Caco-2 (cell line): Measurements from ENCODE around the gene PCGF3. TPM values are rescaled to one million over a fixed set of nuclear protein-coding genes. Genes with fewer than 3 reads are reported as not detected.

ENCODE experiments used
- BruUV-seq: library from RNA; stranded (reverse); fragments of 400-500 nt; replicated peaks from 2 replicates; lab custom pipeline; 2021; lab: Mats Ljungman, UMichigan
- CTCF ChIA-PET: fragments of 300-600 bp; sonication (Branson Sonifier 250); formaldehyde crosslinking; loops from one replicate; lab custom pipeline; 2022; ENCODE audit warnings: antibody characterized with exemption; lab: Charles Lee
- POLR2A ChIA-PET: fragments of 300-600 bp; sonication (Branson Sonifier 250); formaldehyde crosslinking; loops from one replicate; lab custom pipeline; 2022; ENCODE audit warnings: antibody characterized with exemption; lab: Charles Lee
- DNase-seq, 2 experiments: peaks; one replicate each; pipeline versions ENCODE4 v3.0.0 to v3.0.0-alpha.2; 2020 to 2022
- H3K27me3 ChIP-seq: replicated peaks from 2 replicates; pipeline ENCODE4 v1.6.0; 2011; ENCODE audit warnings: low read length; ENCODE audit not compliant: control insufficient read depth, insufficient read depth
- H3K36me3 ChIP-seq: 2 replicates; pipeline ENCODE4 v1.5.1; 2011; ENCODE audit warnings: low read length; ENCODE audit not compliant: control insufficient read depth, insufficient read depth
- H3K4me1 ChIP-seq: fragments of 250-450 bp; sonication (Bioruptor Pico); 2 replicates; pipeline ENCODE4 v1.5.1; 2020; ENCODE audit warnings: mild to moderate bottlenecking
- H3K4me3 ChIP-seq: 2 replicates; pipeline ENCODE4 v1.5.1; 2011; ENCODE audit warnings: low read depth, mild to moderate bottlenecking, control low read depth, low read length
- H3K9me3 ChIP-seq: fragments of 250-450 bp; sonication (Bioruptor Pico); 2 replicates; pipeline ENCODE4 v1.5.1; 2020; ENCODE audit warnings: mild to moderate bottlenecking, moderate library complexity
- H3K27ac Mint-ChIP-seq: one replicate; pipeline ENCODE4 v1.8.0; 2022; ENCODE audit warnings: mixed read lengths; ENCODE audit not compliant: unreplicated experiment
- H3K27me3 Mint-ChIP-seq: one replicate; pipeline ENCODE4 v1.8.0; 2022; ENCODE audit warnings: mixed read lengths; ENCODE audit not compliant: insufficient read depth, unreplicated experiment
- H3K36me3 Mint-ChIP-seq: one replicate; pipeline ENCODE4 v1.8.0; 2022; ENCODE audit warnings: mild to moderate bottlenecking, mixed read lengths; ENCODE audit not compliant: insufficient read depth, unreplicated experiment
- H3K4me1 Mint-ChIP-seq: one replicate; pipeline ENCODE4 v1.8.0; 2022; ENCODE audit warnings: low read depth, mixed read lengths; ENCODE audit not compliant: unreplicated experiment
- H3K4me3 Mint-ChIP-seq: one replicate; pipeline ENCODE4 v1.8.0; 2022; ENCODE audit warnings: mild to moderate bottlenecking, moderate library complexity, mixed read lengths; ENCODE audit not compliant: unreplicated experiment
- H3K9me3 Mint-ChIP-seq: one replicate; pipeline ENCODE4 v1.8.0; 2022; ENCODE audit warnings: mixed read lengths; ENCODE audit not compliant: unreplicated experiment
- intact Hi-C: fragments of 100-400 bp; cut with micrococcal nuclease; formaldehyde crosslinking; loops from one replicate; pipeline ENCODE4 v1.10.0; 2022; ENCODE audit not compliant: unreplicated experiment
- total RNA-seq: library from RNA; stranded (reverse); gene quantifications from 2 replicates; pipeline ENCODE4 v1.2.3, GENCODE V29; 2022
- TF ChIP-seq, protein P1 (sequence below), 2 experiments: fragments of 200-600 bp in 1 of 2; IDR thresholded peaks; 1 replicate in 1 of 2; 2 replicates in 1 of 2; pipeline versions ENCODE4 v1.5.1 to v1.8.0; 2011 to 2022; ENCODE audit warnings: antibody characterized with exemption in 1 of 2, control low read depth in 1 of 2, inconsistent platforms in 1 of 2, low read depth in 1 of 2, low read length in 1 of 2, mild to moderate bottlenecking in 1 of 2, moderate library complexity in 1 of 2; ENCODE audit not compliant: insufficient read depth in 1 of 2, severe bottlenecking in 1 of 2, unreplicated experiment in 1 of 2

Gene PCGF3
- total RNA-seq, 1 experiment from 2014 or later, result 38.0 TPM

DNA sequence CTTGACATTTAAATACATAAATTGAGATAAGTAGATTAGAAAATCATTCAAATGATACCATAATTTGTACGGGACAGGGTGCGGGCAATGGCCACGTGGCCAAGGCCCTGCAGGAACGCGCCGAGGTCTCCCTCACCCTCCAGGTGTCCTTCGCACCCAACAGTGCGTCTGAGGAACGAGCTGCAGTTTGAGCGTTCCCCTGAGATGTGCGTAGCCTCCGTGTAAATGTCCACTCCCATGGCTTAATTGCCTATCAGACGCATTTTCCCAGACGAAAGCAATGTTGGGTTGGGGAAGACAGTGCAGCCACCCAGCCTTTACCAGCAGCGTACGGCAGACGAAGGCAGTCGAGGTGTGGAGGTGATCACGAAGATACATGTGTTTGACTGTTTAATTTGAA, 63.9 kb downstream of the PCGF3 start:
- CTCF ChIA-PET, result no interaction called here
- no peaks in the 10 kb centered on the region for H3K27me3 Mint-ChIP-seq

DNA sequence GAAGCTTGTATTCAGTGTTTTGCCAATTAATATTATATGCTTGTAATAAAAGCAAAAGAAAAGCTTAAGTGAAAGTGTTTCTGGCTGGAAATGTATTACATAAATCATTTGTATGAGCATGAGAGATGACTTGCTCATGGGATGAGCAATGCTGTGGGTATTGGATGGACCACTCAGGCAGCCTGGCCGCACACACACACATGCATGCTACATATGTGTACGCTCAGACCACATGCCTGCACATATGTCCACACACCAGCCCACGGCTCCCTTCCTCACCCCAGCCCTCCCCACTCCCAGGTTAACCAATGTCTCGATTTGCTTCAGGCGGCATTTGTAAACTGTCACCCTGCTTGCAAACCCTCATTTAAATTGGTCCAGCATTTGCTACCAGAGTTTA, 64.4 kb downstream of the PCGF3 start:
- DNase-seq, result no peak
- no peaks in the 10 kb centered on the region for H3K9me3 Mint-ChIP-seq
- ChIA-PET CTCF (no interaction called here), POLR2A (no interaction called here)
- H3K36me3 Mint-ChIP-seq, result peaks cover 74% of the 10 kb centered on the region
- Histone ChIP-seq H3K27me3 (no peaks in the 10 kb centered on the region), H3K4me1 (no peaks in the 10 kb centered on the region), H3K9me3 (no peaks in the 10 kb centered on the region), H3K36me3 (peaks cover 4% of the 10 kb centered on the region), H3K4me3 (no peak overlapping the region)
- no peak overlapping the region for H3K4me3 Mint-ChIP-seq
- TF ChIP-seq, protein P1, sequence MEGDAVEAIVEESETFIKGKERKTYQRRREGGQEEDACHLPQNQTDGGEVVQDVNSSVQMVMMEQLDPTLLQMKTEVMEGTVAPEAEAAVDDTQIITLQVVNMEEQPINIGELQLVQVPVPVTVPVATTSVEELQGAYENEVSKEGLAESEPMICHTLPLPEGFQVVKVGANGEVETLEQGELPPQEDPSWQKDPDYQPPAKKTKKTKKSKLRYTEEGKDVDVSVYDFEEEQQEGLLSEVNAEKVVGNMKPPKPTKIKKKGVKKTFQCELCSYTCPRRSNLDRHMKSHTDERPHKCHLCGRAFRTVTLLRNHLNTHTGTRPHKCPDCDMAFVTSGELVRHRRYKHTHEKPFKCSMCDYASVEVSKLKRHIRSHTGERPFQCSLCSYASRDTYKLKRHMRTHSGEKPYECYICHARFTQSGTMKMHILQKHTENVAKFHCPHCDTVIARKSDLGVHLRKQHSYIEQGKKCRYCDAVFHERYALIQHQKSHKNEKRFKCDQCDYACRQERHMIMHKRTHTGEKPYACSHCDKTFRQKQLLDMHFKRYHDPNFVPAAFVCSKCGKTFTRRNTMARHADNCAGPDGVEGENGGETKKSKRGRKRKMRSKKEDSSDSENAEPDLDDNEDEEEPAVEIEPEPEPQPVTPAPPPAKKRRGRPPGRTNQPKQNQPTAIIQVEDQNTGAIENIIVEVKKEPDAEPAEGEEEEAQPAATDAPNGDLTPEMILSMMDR (IDR thresholded peaks at IDR 0.05; ENCODE audit: insufficient read depth in 1 of 2, low read depth in 1 of 2, low read length in 1 of 2, severe bottlenecking in 1 of 2, unreplicated experiment in 1 of 2), result no peak
- H3K27me3 Mint-ChIP-seq, result no peaks in the 10 kb centered on the region
- intact Hi-C loops, result no loop called here
- no TSS peak for BruUV-seq
- H3K4me1 Mint-ChIP-seq, result peaks cover 7% of the 10 kb centered on the region
- no peak overlapping the region for H3K27ac Mint-ChIP-seq

More for the DNA sequence above, 63.9 kb downstream of the PCGF3 start:
- Mint-ChIP-seq H3K4me1 (peaks cover 7% of the 10 kb centered on the region), H3K4me3 (no peak overlapping the region), H3K9me3 (no peaks in the 10 kb centered on the region), H3K36me3 (peaks cover 74% of the 10 kb centered on the region), H3K27ac (no peak overlapping the region)
- DNase-seq, result no peak
- intact Hi-C loops, result no loop called here
- no peaks in the 10 kb centered on the region for H3K9me3 ChIP-seq
- H3K4me3 ChIP-seq, result no peak overlapping the region
- BruUV-seq, result no TSS peak
- no peaks in the 10 kb centered on the region for H3K27me3 ChIP-seq
- H3K36me3 ChIP-seq, result peaks cover 4% of the 10 kb centered on the region
- TF ChIP-seq, protein P1 (IDR thresholded peaks at IDR 0.05; ENCODE audit: insufficient read depth in 1 of 2, low read depth in 1 of 2, low read length in 1 of 2, severe bottlenecking in 1 of 2, unreplicated experiment in 1 of 2), result no peak
- POLR2A ChIA-PET, result no interaction called here
- H3K4me1 ChIP-seq, result no peaks in the 10 kb centered on the region

DNA sequence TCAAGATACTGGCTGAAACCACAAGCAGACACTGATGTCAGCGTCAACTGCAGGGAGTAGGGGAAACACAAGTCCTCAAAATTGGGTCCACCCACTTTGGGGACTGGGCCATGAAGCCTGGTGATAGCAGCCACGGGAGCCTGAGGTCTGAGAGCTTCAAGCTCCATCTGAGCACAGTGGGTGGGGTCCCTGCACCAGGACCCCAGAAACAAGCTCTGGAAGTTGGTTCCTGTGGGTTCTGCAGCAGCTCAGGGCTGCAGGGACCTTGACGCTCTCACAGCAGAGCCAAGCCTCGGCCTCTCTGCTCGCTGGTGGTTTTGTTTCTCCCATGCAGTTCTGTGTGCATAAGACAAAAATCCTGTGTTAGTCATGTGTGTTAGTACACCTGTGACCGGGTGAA, 65.8 kb downstream of the PCGF3 start:
- H3K4me3 ChIP-seq, result no peak overlapping the region
- CTCF ChIA-PET, result no interaction called here
- Mint-ChIP-seq H3K4me3 (no peak overlapping the region), H3K27me3 (no peaks in the 10 kb centered on the region), H3K36me3 (peaks cover 74% of the 10 kb centered on the region), H3K27ac (no peak overlapping the region), H3K4me1 (peaks cover 7% of the 10 kb centered on the region), H3K9me3 (no peaks in the 10 kb centered on the region)
- peak in 1 of 2 experiments; percentile 23 for DNase-seq
- TF ChIP-seq, protein P1 (IDR thresholded peaks at IDR 0.05; ENCODE audit: insufficient read depth in 1 of 2, low read depth in 1 of 2, low read length in 1 of 2, severe bottlenecking in 1 of 2, unreplicated experiment in 1 of 2), result no peak
- H3K4me1 ChIP-seq, result no peaks in the 10 kb centered on the region
- POLR2A ChIA-PET, result no interaction called here
- BruUV-seq, result no TSS peak
- intact Hi-C loops, result no loop called here
- H3K27me3 ChIP-seq, result no peaks in the 10 kb centered on the region
- H3K36me3 ChIP-seq, result peaks cover 1% of the 10 kb centered on the region
- H3K9me3 ChIP-seq, result no peaks in the 10 kb centered on the region
